K562 (cell line): ENCODE measurements around the gene ZMIZ1. TPM values are rescaled to one million over a fixed set of nuclear protein-coding genes. Genes with fewer than 3 reads are reported as not detected.

ENCODE experiments used
- ATAC-seq: fragments of 200-7000 bp; cut with Tn5 transposase; 3 replicates; pipeline ENCODE4 v1.9.1; 2020; ENCODE audit warnings: moderate library complexity
- BruUV-seq: library from RNA; stranded (reverse); fragments of 400-500 nt; replicated peaks from 2 replicates; lab custom pipeline; 2021; lab: Mats Ljungman, UMichigan
- CTCF ChIA-PET: fragments of 300-600 bp; formaldehyde crosslinking; extraction: SDS; loops from one replicate; lab custom pipeline; 2021; ENCODE audit warnings: low intra/inter-chr PET ratio; lab: Yijun Ruan, JAX
- POLR2A ChIA-PET: fragments of 300-600, 350-650 bp; sonication (Branson Sonifier 250); formaldehyde crosslinking; extraction: SDS; loops from one replicate; lab custom pipeline; 2021; ENCODE audit warnings: antibody characterized with exemption, inconsistent platforms; lab: Yijun Ruan, JAX
- DNase-seq, 4 experiments: peaks; one replicate each; pipeline versions ENCODE4 v3.0.0 to v3.0.0-alpha.2; 2011 to 2018; ENCODE audit warnings: low spot score in 3 of 4, mixed read lengths in 3 of 4; ENCODE audit errors: extremely low read depth in 1 of 4
- FAIRE-seq: peaks from 2 replicates; lab custom pipeline; 2011; peaks lifted over from hg19 to GRCh38; lab: Jason Lieb, UNC
- H2AFZ ChIP-seq: 2 replicates; pipeline ENCODE4 v1.6.0; 2011; ENCODE audit warnings: low read depth, low read length, control low read depth, inconsistent platforms
- H3K27ac ChIP-seq: fragments of 200-600 bp; 3 replicates; pipeline ENCODE4 v1.8.0; 2011; ENCODE audit warnings: low read depth, mild to moderate bottlenecking, control low read depth, inconsistent platforms, low read length, moderate library complexity, mixed read lengths; ENCODE audit errors: extremely low read depth
- H3K27me3 ChIP-seq, 2 experiments: fragments of 300-600 bp in 1 of 2; 2 replicates in 1 of 2; 3 replicates in 1 of 2; pipeline versions ENCODE4 v1.6.0 to v1.8.0; 2011; ENCODE audit warnings: inconsistent platforms in 2 of 2, low read length in 2 of 2, mild to moderate bottlenecking in 1 of 2, mixed read lengths in 1 of 2, moderate library complexity in 1 of 2; ENCODE audit not compliant: control insufficient read depth in 2 of 2, insufficient read depth in 2 of 2
- H3K36me3 ChIP-seq: fragments of 300-600 bp; 3 replicates; pipeline ENCODE4 v1.8.0; 2011; ENCODE audit warnings: mild to moderate bottlenecking, low read length, inconsistent platforms; ENCODE audit not compliant: control insufficient read depth, insufficient read depth
- H3K4me1 ChIP-seq, 2 experiments: fragments of 200-600 bp in 1 of 2; replicated peaks in 1 of 2; 2 replicates in 1 of 2; 3 replicates in 1 of 2; pipeline versions ENCODE4 v1.5.1 to v1.8.0; 2011; ENCODE audit warnings: inconsistent platforms in 2 of 2, low read length in 2 of 2, mild to moderate bottlenecking in 1 of 2, mixed read lengths in 1 of 2, moderate library complexity in 1 of 2; ENCODE audit not compliant: control insufficient read depth in 2 of 2, insufficient read depth in 2 of 2
- H3K4me2 ChIP-seq: 2 replicates; pipeline ENCODE4 v1.6.1; 2011; ENCODE audit warnings: low read length, control low read depth, inconsistent platforms, mixed read lengths; ENCODE audit not compliant: insufficient read depth
- H3K4me3 ChIP-seq: fragments of 200-600 bp; sonication (generic), shearing (Covaris generic); 2 replicates; pipeline ENCODE4 v1.5.1; 2016; ENCODE audit warnings: control low read depth, inconsistent platforms
- H3K79me2 ChIP-seq: fragments of 200-600 bp; 3 replicates; pipeline ENCODE4 v1.8.0; 2011; ENCODE audit warnings: low read length, inconsistent platforms; ENCODE audit not compliant: control insufficient read depth, insufficient read depth
- H3K9ac ChIP-seq, 2 experiments: 2 replicates each; pipeline versions ENCODE4 v1.6.0 to v1.6.1; 2011; ENCODE audit warnings: low read depth in 2 of 2, low read length in 2 of 2, control low read depth in 1 of 2, inconsistent platforms in 1 of 2, mild to moderate bottlenecking in 1 of 2, mixed read lengths in 1 of 2; ENCODE audit not compliant: insufficient read depth in 1 of 2
- H3K9me1 ChIP-seq: one replicate; pipeline ENCODE4 v1.6.0; 2011; ENCODE audit warnings: inconsistent platforms, mild to moderate bottlenecking, low read length, moderate library complexity; ENCODE audit not compliant: control insufficient read depth, insufficient read depth
- H3K9me3 ChIP-seq: replicated peaks from 2 replicates; pipeline ENCODE4 v1.5.1; 2011; ENCODE audit warnings: low read depth, low read length, inconsistent platforms; ENCODE audit not compliant: control insufficient read depth, insufficient read depth
- H4K20me1 ChIP-seq: replicated peaks from 2 replicates; pipeline ENCODE4 v1.6.1; 2011; ENCODE audit warnings: low read length, inconsistent platforms, mixed read lengths; ENCODE audit not compliant: control insufficient read depth, insufficient read depth
- BHLHE40 ChIP-seq: IDR thresholded peaks from 2 replicates; pipeline ENCODE4 v1.6.1; 2011; ENCODE audit warnings: low read length, improper control_type of control experiment
- ETV1 ChIP-seq: fragments of 450-650 bp; conservative IDR thresholded peaks from 2 replicates; pipeline ENCODE4 v1.6.1; 2016; ENCODE audit warnings: missing genetic modification characterization, control low read depth, low read depth, missing compliant biosample characterization
- FOXJ2 ChIP-seq: fragments of 200-800 bp; sonication (Bioruptor generic); IDR thresholded peaks from 2 replicates; pipeline ENCODE4 v1.6.1; 2016; ENCODE audit warnings: missing genetic modification characterization, missing compliant biosample characterization
- FUS ChIP-seq: fragments of 200-400 bp; formaldehyde crosslinking; optimal IDR thresholded peaks from 2 replicates; pipeline ENCODE3; 2017; ENCODE audit warnings: low read depth, low read length
- KDM5B ChIP-seq: fragments of 200-600 bp; sonication (generic); IDR thresholded peaks from 2 replicates; pipeline ENCODE4 v1.6.1; 2012; ENCODE audit warnings: low read depth, mild to moderate bottlenecking, moderate library complexity, low read length, control low read depth, inconsistent platforms; ENCODE audit not compliant: insufficient replicate concordance
- KLF13 ChIP-seq: fragments of 450-650 bp; IDR thresholded peaks from 2 replicates; pipeline ENCODE4 v1.6.1; 2016; ENCODE audit warnings: missing genetic modification characterization, low read depth, mild to moderate bottlenecking, missing compliant biosample characterization, moderate library complexity, borderline replicate concordance
- MAFG ChIP-seq: fragments of 450-650 bp; conservative IDR thresholded peaks from 2 replicates; pipeline ENCODE4 v1.6.1; 2016; ENCODE audit warnings: missing genetic modification characterization, missing compliant biosample characterization
- SMARCB1 ChIP-seq: IDR thresholded peaks from 2 replicates; pipeline ENCODE4 v1.6.1; 2011; ENCODE audit warnings: improper control_type of control experiment, low read depth; ENCODE audit not compliant: insufficient read length
- TBP ChIP-seq: optimal IDR thresholded peaks from 2 replicates; pipeline ENCODE3; 2011; ENCODE audit warnings: low read depth, low read length, improper control_type of control experiment
- TEAD2 ChIP-seq: fragments of 450-650 bp; IDR thresholded peaks from 2 replicates; pipeline ENCODE4 v1.6.1; 2016; ENCODE audit warnings: missing genetic modification characterization, control low read depth, missing compliant biosample characterization
- WGBS: fragments of 100-300 bp; shearing (Covaris generic); methylation state at CpG from one replicate; pipeline ENCODE4 v1.1.6; 2016; ENCODE audit warnings: low coverage, mixed read lengths; ENCODE audit not compliant: insufficient coverage; ENCODE audit errors: missing lambda C conversion rate; 5-methylcytosine and 5-hydroxymethylcytosine counted together
- in situ Hi-C: fragments of 300-500 bp; cut with MboI; formaldehyde crosslinking; loops from 4 replicates; pipeline ENCODE4 v1.15.0; 2018; ENCODE audit warnings: inconsistent platforms, mixed read lengths
- intact Hi-C: fragments of 100-400 bp; cut with micrococcal nuclease; formaldehyde crosslinking; loops from 2 replicates; pipeline ENCODE4 v1.14.2; 2022
- polyA plus RNA-seq, 8 experiments: library from polyadenylated mRNA; depleted of rRNA in 4 of 8; stranded (reverse) in 5 of 8; unstranded in 3 of 8; fragments of >200 nt; fragmentation: Nextera tagmentation in 2 of 8; fragmentation: Illumina TruSeq in 1 of 8; extraction: Ambion mirVana in 2 of 8; extraction: Trizol in 1 of 8; gene quantifications; 2 replicates each; pipeline versions ENCODE4 v1.2.1 to v1.2.3, GENCODE V29; 2011 to 2014; ENCODE audit warnings: inconsistent platforms in 1 of 8, missing spikeins in 1 of 8
- total RNA-seq, 7 experiments: library from RNA; depleted of rRNA in 6 of 7; stranded (reverse); fragments of >200 nt in 6 of 7; fragmentation: Illumina TruSeq in 2 of 7; extraction: Trizol in 2 of 7; gene quantifications; 2 replicates each; pipeline versions ENCODE4 v1.2.1 to v1.2.3, GENCODE V29; 2011 to 2021; ENCODE audit warnings: low replicate concordance in 1 of 7
- TF ChIP-seq, protein P1 (sequence below): sonication (generic); formaldehyde crosslinking; IDR thresholded peaks from 2 replicates; pipeline ENCODE4 v1.8.1; 2023; ENCODE audit warnings: mild to moderate bottlenecking, missing genetic modification reagents
- TF ChIP-seq, protein P2 (sequence below): sonication (generic); formaldehyde crosslinking; IDR thresholded peaks from 2 replicates; pipeline ENCODE4 v1.8.0; 2022; ENCODE audit warnings: mild to moderate bottlenecking, missing genetic modification reagents
- TF ChIP-seq, protein P3 (sequence below): sonication (generic); formaldehyde crosslinking; IDR thresholded peaks from 2 replicates; pipeline ENCODE4 v1.9.0; 2022; ENCODE audit warnings: mild to moderate bottlenecking, missing genetic modification reagents
- TF ChIP-seq, protein P4 (sequence below): sonication (generic); formaldehyde crosslinking; IDR thresholded peaks from 2 replicates; pipeline ENCODE4 v1.9.0; 2022; ENCODE audit warnings: mild to moderate bottlenecking, missing genetic modification reagents

ZMIZ1 gene
- total and polyA plus RNA-seq, 9 of the 15 experiments (the other 6 are each of a cell fraction or from before 2014, with no cell fraction given): 1.0 to 37.3 (median 4.3) TPM

DNA sequence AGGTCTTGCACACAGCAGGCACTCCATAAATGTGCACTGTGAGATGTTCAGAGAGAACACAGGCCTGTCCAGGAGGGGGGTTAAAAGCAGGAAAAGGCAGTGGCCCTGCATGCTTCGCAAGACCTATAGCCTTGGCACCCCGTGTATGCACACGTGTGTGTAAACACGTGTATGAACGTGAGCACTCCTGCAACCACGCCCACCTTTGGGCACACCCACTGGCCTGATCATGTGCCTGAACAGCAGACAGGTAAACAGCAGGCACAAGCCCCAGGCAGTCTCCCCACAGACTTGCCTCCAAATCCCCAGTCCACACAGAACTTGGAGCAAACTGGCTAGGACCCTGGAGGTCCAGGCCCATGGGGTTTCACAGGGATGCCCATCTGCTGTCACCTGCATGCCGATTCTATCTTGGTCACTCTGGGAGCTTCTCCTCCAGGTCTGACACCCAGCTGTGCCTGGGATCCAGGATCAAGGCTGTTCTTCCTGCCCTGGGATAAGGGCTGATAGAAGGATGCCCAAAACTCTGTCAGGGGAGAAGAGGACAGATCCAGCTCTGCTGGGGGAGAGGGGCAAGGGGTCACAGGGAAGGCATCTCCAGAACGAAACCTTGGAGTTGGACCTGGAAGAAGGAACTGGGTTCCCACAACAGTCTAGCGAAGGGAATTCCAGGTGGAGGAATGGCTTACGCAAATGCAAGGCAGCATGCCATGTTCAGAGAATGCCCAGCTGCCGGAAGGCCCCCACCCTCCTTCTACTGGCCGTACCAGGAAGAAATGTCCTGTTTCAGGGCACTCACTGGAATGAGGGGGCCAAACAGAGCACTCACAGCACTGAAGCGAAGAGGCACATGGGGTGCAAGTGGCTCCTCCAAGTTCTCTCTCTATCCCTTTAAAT, 14.3 kb upstream of the ZMIZ1 start:
- no peak overlapping the region for H3K4me2 ChIP-seq
- FAIRE-seq (no peak), ATAC-seq (no peak), DNase-seq (no peak)
- intact Hi-C loops: loop anchor here (5.0 kb wide), 1 partner anchor 82 kb away; no protein-coding TSS in a partner anchor
- H3K79me2 ChIP-seq: no peaks in the 10 kb centered on the region
- H3K27ac ChIP-seq: no peak overlapping the region
- H3K9me3 ChIP-seq: no peaks in the 10 kb centered on the region
- H3K36me3 ChIP-seq: no peaks in the 10 kb centered on the region
- no peak overlapping the region; a peak in 1 of 4 replicates for H3K9ac ChIP-seq
- H3K9me1 ChIP-seq: no peaks in the 10 kb centered on the region
- peaks cover 6 to 10% of the 10 kb centered on the region in 2 experiments; a peak in 4 of 5 replicates for H3K4me1 ChIP-seq
- 19% methylated on average over 13 of the region's 13 CpGs for WGBS
- no peaks in the 10 kb centered on the region for H4K20me1 ChIP-seq
- no TSS peak for BruUV-seq
- no peak overlapping the region for H3K4me3 ChIP-seq
- ChIA-PET CTCF (interaction anchor here (0.7 to 1.4 kb wide), 2 partner anchors 12 to 974 kb away, joined by 3 to 4 read pairs; no protein-coding TSS in a partner anchor), POLR2A (interaction anchor here (0.8 kb wide), 1 partner anchor 12 kb away, joined by 5 read pairs; no protein-coding TSS in a partner anchor)
- peaks cover 0 to 15% of the 10 kb centered on the region in 2 experiments; a peak in 3 of 5 replicates for H3K27me3 ChIP-seq
- in situ Hi-C loops: no loop called here
- H2AFZ ChIP-seq: no peak overlapping the region
- TF ChIP-seq, protein P1, sequence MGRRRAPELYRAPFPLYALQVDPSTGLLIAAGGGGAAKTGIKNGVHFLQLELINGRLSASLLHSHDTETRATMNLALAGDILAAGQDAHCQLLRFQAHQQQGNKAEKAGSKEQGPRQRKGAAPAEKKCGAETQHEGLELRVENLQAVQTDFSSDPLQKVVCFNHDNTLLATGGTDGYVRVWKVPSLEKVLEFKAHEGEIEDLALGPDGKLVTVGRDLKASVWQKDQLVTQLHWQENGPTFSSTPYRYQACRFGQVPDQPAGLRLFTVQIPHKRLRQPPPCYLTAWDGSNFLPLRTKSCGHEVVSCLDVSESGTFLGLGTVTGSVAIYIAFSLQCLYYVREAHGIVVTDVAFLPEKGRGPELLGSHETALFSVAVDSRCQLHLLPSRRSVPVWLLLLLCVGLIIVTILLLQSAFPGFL: no peak
- TF ChIP-seq KDM5B (no peak), SMARCB1 (no peak), KLF13 (tag) (peak; percentile 85), FUS (no peak), TBP (no peak), TEAD2 (tag) (no peak), FOXJ2 (tag) (no peak), BHLHE40 (peak; percentile 80), MAFG (tag) (no peak), ETV1 (no peak)
- TF ChIP-seq, protein P2, sequence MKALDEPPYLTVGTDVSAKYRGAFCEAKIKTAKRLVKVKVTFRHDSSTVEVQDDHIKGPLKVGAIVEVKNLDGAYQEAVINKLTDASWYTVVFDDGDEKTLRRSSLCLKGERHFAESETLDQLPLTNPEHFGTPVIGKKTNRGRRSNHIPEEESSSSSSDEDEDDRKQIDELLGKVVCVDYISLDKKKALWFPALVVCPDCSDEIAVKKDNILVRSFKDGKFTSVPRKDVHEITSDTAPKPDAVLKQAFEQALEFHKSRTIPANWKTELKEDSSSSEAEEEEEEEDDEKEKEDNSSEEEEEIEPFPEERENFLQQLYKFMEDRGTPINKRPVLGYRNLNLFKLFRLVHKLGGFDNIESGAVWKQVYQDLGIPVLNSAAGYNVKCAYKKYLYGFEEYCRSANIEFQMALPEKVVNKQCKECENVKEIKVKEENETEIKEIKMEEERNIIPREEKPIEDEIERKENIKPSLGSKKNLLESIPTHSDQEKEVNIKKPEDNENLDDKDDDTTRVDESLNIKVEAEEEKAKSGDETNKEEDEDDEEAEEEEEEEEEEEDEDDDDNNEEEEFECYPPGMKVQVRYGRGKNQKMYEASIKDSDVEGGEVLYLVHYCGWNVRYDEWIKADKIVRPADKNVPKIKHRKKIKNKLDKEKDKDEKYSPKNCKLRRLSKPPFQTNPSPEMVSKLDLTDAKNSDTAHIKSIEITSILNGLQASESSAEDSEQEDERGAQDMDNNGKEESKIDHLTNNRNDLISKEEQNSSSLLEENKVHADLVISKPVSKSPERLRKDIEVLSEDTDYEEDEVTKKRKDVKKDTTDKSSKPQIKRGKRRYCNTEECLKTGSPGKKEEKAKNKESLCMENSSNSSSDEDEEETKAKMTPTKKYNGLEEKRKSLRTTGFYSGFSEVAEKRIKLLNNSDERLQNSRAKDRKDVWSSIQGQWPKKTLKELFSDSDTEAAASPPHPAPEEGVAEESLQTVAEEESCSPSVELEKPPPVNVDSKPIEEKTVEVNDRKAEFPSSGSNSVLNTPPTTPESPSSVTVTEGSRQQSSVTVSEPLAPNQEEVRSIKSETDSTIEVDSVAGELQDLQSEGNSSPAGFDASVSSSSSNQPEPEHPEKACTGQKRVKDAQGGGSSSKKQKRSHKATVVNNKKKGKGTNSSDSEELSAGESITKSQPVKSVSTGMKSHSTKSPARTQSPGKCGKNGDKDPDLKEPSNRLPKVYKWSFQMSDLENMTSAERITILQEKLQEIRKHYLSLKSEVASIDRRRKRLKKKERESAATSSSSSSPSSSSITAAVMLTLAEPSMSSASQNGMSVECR (CRISPR knock-in tag): peak; percentile 45; the same call in 1 of the 2 replicates
- TF ChIP-seq, protein P3, sequence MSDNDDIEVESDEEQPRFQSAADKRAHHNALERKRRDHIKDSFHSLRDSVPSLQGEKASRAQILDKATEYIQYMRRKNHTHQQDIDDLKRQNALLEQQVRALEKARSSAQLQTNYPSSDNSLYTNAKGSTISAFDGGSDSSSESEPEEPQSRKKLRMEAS (CRISPR knock-in tag): peak; percentile 52; the same call in 1 of the 2 replicates
- TF ChIP-seq, protein P4, sequence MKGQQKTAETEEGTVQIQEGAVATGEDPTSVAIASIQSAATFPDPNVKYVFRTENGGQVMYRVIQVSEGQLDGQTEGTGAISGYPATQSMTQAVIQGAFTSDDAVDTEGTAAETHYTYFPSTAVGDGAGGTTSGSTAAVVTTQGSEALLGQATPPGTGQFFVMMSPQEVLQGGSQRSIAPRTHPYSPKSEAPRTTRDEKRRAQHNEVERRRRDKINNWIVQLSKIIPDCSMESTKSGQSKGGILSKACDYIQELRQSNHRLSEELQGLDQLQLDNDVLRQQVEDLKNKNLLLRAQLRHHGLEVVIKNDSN (CRISPR knock-in tag): peak; percentile 22; the same call in 1 of the 2 replicates
